Right lobe of liver (tissue), 6 donors: ENCODE results near the gene EXO5. TPM values are rescaled to one million over a fixed set of nuclear protein-coding genes. Genes with fewer than 3 reads are reported as not detected.

Experiments used
- ATAC-seq, 4 donors: fragments of 200-7000 bp; cut with Tn5 transposase; one replicate each; pipeline ENCODE4 v1.9.1; 2020; ENCODE audit warnings: mild to moderate bottlenecking in 4 of 4, moderate library complexity in 4 of 4
- DNase-seq, 3 donors: peaks; one replicate each; pipeline ENCODE4 v3.0.0-alpha.2; 2020
- H3K27ac ChIP-seq, 3 donors: fragments of 200-600 bp; one replicate each; pipeline ENCODE4 v1.8.0; 2022
- H3K27me3 ChIP-seq, 2 donors: fragments of 200-600 bp; one replicate each; pipeline ENCODE4 v1.8.0; 2022
- H3K36me3 ChIP-seq, 4 donors: fragments of 200-600 bp; sonication (generic) in 1 of 4; one replicate each; pipeline versions ENCODE4 v1.5.1 to v1.8.0; 2017 to 2022; ENCODE audit warnings: control low read depth in 1 of 4
- H3K4me1 ChIP-seq, 4 donors: fragments of 200-600 bp; sonication (generic) in 1 of 4; one replicate each; pipeline versions ENCODE4 v1.5.1 to v1.8.0; 2017 to 2022; ENCODE audit warnings: control low read depth in 1 of 4
- H3K4me3 ChIP-seq, 3 donors: fragments of 200-600 bp; one replicate each; pipeline ENCODE4 v1.8.0; 2022
- H3K9me3 ChIP-seq, 4 donors: fragments of 200-600 bp; sonication (generic) in 1 of 4; one replicate each; pipeline versions ENCODE4 v1.5.1 to v1.8.0; 2017 to 2022; ENCODE audit warnings: control low read depth in 1 of 4
- CTCF ChIP-seq, 4 donors: fragments of 200-600 bp in 3 of 4; fragments of 450-650 bp in 1 of 4; IDR thresholded peaks; one replicate each; pipeline versions ENCODE4 v1.5.1 to v1.8.0; 2016 to 2022; ENCODE audit warnings: antibody characterized with exemption in 4 of 4, mild to moderate bottlenecking in 2 of 4
- POLR2A ChIP-seq: fragments of 450-650 bp; IDR thresholded peaks from one replicate; pipeline ENCODE4 v1.6.1; 2017; ENCODE audit warnings: antibody characterized with exemption, mild to moderate bottlenecking
- WGBS: methylation state at CpG from one replicate; pipeline ENCODE4 v1.1.6; 2018; ENCODE audit warnings: low coverage, low lambda C conversion rate; ENCODE audit not compliant: insufficient coverage; ENCODE audit errors: missing lambda C conversion rate; 5-methylcytosine and 5-hydroxymethylcytosine counted together
- intact Hi-C, 2 donors: fragments of 100-400 bp; cut with DNase I; formaldehyde crosslinking; loops; one replicate each; pipeline versions ENCODE4 v1.11.2 to v1.14.1; 2022
- long read RNA-seq: library from polyadenylated mRNA; unstranded; transcript quantifications from one replicate; pipeline ENCODE4 v2.0.0, GENCODE V29; 2019
- total RNA-seq, 6 experiments: library from RNA; depleted of rRNA in 2 of 6; stranded (reverse); fragments of >200 nt in 2 of 6; fragmentation: NEBNext Ultra II Directional in 3 of 6; extraction: Animal tissue kit (Norgen Biotek cat#: 25700) in 3 of 6; gene quantifications; one replicate each; pipeline versions ENCODE4 v1.1.0 to v1.2.4, GENCODE V29; 2016 to 2023
- donor health status: DM: no; HTN: yes; CAD: no.
- donor health status: DM: no; HTN: no; CAD: no.
- donor health status: DM: no; HTN: no; CAD: no.
- donor health status: DM: no; HTN: yes; CAD: no.
- donor health status: DM: no; HTN: yes; CAD: no.

Gene EXO5, protein sequence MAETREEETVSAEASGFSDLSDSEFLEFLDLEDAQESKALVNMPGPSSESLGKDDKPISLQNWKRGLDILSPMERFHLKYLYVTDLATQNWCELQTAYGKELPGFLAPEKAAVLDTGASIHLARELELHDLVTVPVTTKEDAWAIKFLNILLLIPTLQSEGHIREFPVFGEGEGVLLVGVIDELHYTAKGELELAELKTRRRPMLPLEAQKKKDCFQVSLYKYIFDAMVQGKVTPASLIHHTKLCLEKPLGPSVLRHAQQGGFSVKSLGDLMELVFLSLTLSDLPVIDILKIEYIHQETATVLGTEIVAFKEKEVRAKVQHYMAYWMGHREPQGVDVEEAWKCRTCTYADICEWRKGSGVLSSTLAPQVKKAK
- 1 to 10 TPM; 2.5 to 7.7 (median 3.9) TPM for total RNA-seq
- long read RNA-seq, partial matches to known transcripts: 0 of 1 reads
- long read RNA-seq, other reads (novel, unspliced or antisense): 0 of 1 reads

GRCh38 chr1:40508375-40509341 lies at the start of gene EXO5:
TSS of gene EXO5 (plus strand) at chr1:40508767. CDS start at chr1:40514545, 5,778 bp downstream.
- intact Hi-C loops: no loop called here
- Histone ChIP-seq H3K4me1 (peaks cover 0 to 4% (median 0%) of the 10 kb centered on the region in 4 donors), H3K36me3 (no peaks in the 10 kb centered on the region), H3K27ac (peak within 1 kb of the TSS; percentile 35 to 61 (median 46)), H3K9me3 (no peaks in the 10 kb centered on the region), H3K27me3 (no peaks in the 10 kb centered on the region), H3K4me3 (peak within 1 kb of the TSS; percentile 64 to 88 (median 81))
- TF ChIP-seq POLR2A (peak; percentile 67), CTCF (IDR thresholded peaks at IDR 0.05) (no peak)
- 0% methylated on average over 20 of the region's 76 CpGs for WGBS
- ATAC-seq (peak; percentile 99 to 100 (median 100)), DNase-seq (peak; percentile 90 to 92 (median 90))

DNA sequence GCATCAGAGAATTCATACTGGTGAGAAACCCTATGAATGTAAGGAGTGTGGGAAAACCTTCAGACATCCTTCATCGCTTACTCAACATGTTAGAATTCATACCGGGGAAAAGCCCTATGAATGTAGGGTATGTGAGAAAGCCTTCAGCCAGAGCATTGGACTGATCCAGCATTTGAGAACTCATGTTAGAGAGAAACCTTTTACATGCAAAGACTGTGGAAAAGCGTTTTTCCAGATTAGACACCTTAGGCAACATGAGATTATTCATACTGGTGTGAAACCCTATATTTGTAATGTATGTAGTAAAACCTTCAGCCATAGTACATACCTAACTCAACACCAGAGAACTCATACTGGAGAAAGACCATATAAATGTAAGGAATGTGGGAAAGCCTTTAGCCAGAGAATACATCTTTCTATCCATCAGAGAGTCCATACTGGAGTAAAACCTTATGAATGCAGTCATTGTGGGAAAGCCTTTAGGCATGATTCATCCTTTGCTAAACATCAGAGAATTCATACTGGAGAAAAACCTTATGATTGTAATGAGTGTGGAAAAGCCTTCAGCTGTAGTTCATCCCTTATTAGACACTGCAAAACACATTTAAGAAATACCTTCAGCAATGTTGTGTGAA lies 45.5 kb upstream of the EXO5 start:
- DNase-seq: no peak
- Histone ChIP-seq H3K36me3 (peaks cover 0 to 9% (median 0%) of the 10 kb centered on the region in 4 donors), H3K4me3 (no peak overlapping the region), H3K4me1 (no peaks in the 10 kb centered on the region), H3K27ac (no peak overlapping the region), H3K9me3 (peaks cover 0 to 61% (median 28%) of the 10 kb centered on the region in 4 donors), H3K27me3 (no peaks in the 10 kb centered on the region)
- intact Hi-C loops: no loop called here
- WGBS: 90% methylated on average over 3 of the region's 3 CpGs
- TF ChIP-seq CTCF (IDR thresholded peaks at IDR 0.05) (no peak), POLR2A (no peak)
- no peak for ATAC-seq

GRCh38 chr1:40469327-40469726 lies 39.2 kb upstream of the EXO5 start:
- intact Hi-C loops: no loop called here
- H3K36me3 ChIP-seq: no peaks in the 10 kb centered on the region
- no peak for DNase-seq
- ATAC-seq: no peak
- TF ChIP-seq CTCF (IDR thresholded peaks at IDR 0.05) (no peak), POLR2A (no peak)
- H3K9me3 ChIP-seq: peaks cover 0 to 40% (median 5%) of the 10 kb centered on the region in 4 donors
- no peak overlapping the region for H3K27ac ChIP-seq
- H3K4me3 ChIP-seq: no peak overlapping the region
- H3K27me3 ChIP-seq: no peaks in the 10 kb centered on the region
- H3K4me1 ChIP-seq: no peaks in the 10 kb centered on the region
- WGBS: 100% methylated on average over 2 of the region's 2 CpGs

DNA sequence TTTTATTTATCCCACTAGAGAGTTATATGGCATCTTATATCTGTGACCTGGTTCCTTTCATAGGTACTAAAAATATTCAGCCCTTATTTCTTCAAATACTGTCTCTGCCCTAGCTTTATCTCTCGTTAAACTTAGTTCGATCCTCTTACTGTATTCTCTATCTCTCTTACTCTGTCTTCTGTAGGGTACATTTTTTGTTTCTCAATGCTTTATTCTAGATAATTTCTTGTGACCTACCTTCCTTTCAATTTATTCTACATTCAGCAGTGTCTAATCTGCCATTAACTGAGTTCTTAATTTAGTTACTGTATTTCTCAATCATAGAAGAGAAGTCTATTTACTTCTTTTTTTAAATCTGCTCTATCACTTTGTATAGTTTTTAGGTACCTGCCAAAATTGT lies 33.3 kb upstream of the EXO5 start:
- TF ChIP-seq POLR2A (no peak), CTCF (IDR thresholded peaks at IDR 0.05) (no peak)
- no peaks in the 10 kb centered on the region for H3K27me3 ChIP-seq
- intact Hi-C loops: no loop called here
- H3K9me3 ChIP-seq: peaks cover 0 to 21% (median 0%) of the 10 kb centered on the region in 4 donors
- H3K4me3 ChIP-seq: no peak overlapping the region
- H3K27ac ChIP-seq: no peak overlapping the region
- peaks cover 0 to 8% (median 0%) of the 10 kb centered on the region in 4 donors for H3K4me1 ChIP-seq
- 87% methylated on average over 2 of the region's 2 CpGs for WGBS
- DNase-seq (no peak), ATAC-seq (no peak)
- H3K36me3 ChIP-seq: no peaks in the 10 kb centered on the region
